Lower leg skin (tissue), 4 donors: ENCODE results near the gene KIRREL3. TPM values are rescaled to one million over a fixed set of nuclear protein-coding genes. Genes with fewer than 3 reads are reported as not detected.

Experiments
- DNase-seq, 2 donors: peaks; one replicate each; pipeline ENCODE4 v3.0.0-alpha.2; 2019; ENCODE audit warnings: low spot score in 2 of 2
- H3K4me3 ChIP-seq: fragments of 200-600 bp; sonication (generic); 2 replicates; pipeline ENCODE4 v1.5.1; 2017; ENCODE audit warnings: mild to moderate bottlenecking, low read depth; ENCODE audit not compliant: poor library complexity, severe bottlenecking
- POLR2A ChIP-seq, 2 donors: fragments of 450-650 bp; IDR thresholded peaks; one replicate each; pipeline ENCODE4 v1.6.1; 2016 to 2017; ENCODE audit warnings: antibody characterized with exemption in 2 of 2, mild to moderate bottlenecking in 1 of 2, moderate library complexity in 1 of 2
- WGBS, 2 donors: methylation state at CpG; one replicate each; pipeline ENCODE4 v1.1.5; 2018; 5-methylcytosine and 5-hydroxymethylcytosine counted together
- intact Hi-C: fragments of 100-400 bp; cut with DNase I; formaldehyde crosslinking; loops from one replicate; pipeline ENCODE4 v1.15.0; 2023; ENCODE audit warnings: low total_unique reads
- total RNA-seq, 4 donors: library from RNA; depleted of rRNA; stranded (reverse); fragments of >200 nt; gene quantifications; one replicate each; pipeline ENCODE4 v1.1.0, GENCODE V29; 2016
- TF ChIP-seq, protein P1 (sequence below), 3 donors: fragments of 450-650 bp; IDR thresholded peaks; one replicate each; pipeline ENCODE4 v1.5.1; 2016; ENCODE audit warnings: antibody characterized with exemption in 3 of 3, mild to moderate bottlenecking in 3 of 3, moderate library complexity in 2 of 3

Gene KIRREL3
- total RNA-seq, 4 donors from 2014 or later, result 0.13 TPM; not detected in 3

DNA sequence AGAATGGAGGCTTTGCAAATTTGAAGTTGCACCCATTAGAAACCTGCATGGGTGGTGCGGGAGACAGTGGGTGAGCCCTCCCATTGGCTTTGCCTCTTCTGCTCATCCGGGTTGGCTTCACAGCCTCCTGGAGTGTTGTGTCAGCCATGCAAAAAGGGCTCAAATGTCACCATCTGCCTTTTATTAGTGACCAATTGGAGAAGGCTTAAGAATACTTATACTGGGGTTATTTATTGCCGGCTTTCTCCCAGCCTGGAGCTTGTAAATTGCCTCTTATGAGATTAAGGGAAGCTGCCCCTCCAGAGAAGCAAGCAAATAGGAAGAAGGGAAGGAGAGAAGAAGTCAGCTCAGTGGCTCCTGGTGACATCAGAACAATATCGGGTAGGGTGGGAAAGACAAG lies 462.5 kb downstream of the KIRREL3 start:
- intact Hi-C loops, result no loop called here
- H3K4me3 ChIP-seq, result no peak overlapping the region
- DNase-seq, result no peak
- WGBS, 2 donors, result 40 to 52% methylated on average over 4 of the region's 4 CpGs
- TF ChIP-seq, protein P1, sequence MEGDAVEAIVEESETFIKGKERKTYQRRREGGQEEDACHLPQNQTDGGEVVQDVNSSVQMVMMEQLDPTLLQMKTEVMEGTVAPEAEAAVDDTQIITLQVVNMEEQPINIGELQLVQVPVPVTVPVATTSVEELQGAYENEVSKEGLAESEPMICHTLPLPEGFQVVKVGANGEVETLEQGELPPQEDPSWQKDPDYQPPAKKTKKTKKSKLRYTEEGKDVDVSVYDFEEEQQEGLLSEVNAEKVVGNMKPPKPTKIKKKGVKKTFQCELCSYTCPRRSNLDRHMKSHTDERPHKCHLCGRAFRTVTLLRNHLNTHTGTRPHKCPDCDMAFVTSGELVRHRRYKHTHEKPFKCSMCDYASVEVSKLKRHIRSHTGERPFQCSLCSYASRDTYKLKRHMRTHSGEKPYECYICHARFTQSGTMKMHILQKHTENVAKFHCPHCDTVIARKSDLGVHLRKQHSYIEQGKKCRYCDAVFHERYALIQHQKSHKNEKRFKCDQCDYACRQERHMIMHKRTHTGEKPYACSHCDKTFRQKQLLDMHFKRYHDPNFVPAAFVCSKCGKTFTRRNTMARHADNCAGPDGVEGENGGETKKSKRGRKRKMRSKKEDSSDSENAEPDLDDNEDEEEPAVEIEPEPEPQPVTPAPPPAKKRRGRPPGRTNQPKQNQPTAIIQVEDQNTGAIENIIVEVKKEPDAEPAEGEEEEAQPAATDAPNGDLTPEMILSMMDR (IDR thresholded peaks at IDR 0.05), result no peak
- no peak for TF ChIP-seq POLR2A (IDR thresholded peaks at IDR 0.05)

DNA sequence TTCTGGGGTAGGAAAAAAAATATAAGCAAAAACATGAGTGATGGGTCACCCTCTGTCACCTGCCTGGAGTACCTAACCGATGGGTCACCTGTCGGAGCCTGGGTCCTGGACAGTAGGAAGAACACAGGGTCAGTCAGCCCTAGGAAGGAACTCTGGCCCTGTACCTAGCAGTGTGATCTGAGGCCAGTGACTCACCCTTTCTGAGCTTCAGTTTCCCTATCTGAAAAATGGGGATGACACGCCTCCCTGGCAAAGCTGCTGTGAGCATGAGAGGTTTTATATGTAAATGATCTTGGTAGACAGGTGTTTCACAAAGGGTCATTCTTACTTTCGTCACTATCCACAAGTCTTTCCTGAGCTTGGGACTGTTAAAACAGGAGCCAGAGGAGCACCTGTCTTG lies 463.1 kb downstream of the KIRREL3 start:
- intact Hi-C loops, result no loop called here
- DNase-seq, result no peak
- WGBS, 2 donors, result 88% methylated on average over 4 of the region's 4 CpGs
- no peak for TF ChIP-seq POLR2A (IDR thresholded peaks at IDR 0.05)
- TF ChIP-seq, protein P1 (IDR thresholded peaks at IDR 0.05), result no peak
- H3K4me3 ChIP-seq, result no peak overlapping the region

- TF ChIP-seq POLR2A (IDR thresholded peaks at IDR 0.05), result no peak
- TF ChIP-seq, protein P1 (IDR thresholded peaks at IDR 0.05), result no peak
- 73 to 74% methylated on average over 16 of the region's 17 CpGs for WGBS, 2 donors
- H3K4me3 ChIP-seq, result no peak overlapping the region
- intact Hi-C loops, result loop anchor here (5.0 kb wide), 1 partner anchor 1592 kb away; no protein-coding TSS in a partner anchor
- no peak for DNase-seq
These were observed 466.3 kb downstream of the KIRREL3 start for GRCh38 chr11:126534141-126534805.

DNA sequence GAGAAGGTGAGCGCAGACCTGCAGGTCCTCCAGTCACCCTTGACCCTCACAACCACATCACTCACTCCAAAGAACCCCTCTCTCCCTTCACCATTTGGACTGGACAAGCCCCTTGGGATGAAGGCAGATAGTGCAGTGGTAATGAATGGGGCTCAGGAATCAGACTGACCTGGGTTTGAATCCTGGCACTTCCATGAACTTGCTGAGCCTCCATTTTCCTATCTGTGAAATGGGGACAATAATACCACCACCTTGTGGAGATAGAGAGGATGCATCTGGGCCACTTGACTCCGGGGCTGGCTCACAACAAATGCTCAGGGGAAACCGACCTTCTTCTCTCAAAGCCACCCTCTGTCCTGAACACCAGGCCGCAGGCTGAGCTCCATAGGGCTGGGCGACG lies 467.0 kb downstream of the KIRREL3 start:
- H3K4me3 ChIP-seq, result no peak overlapping the region
- intact Hi-C loops, result loop anchor here (5.0 kb wide), 1 partner anchor 1591 kb away; no protein-coding TSS in a partner anchor
- no peak for DNase-seq
- WGBS, 2 donors, result 73 to 96% methylated on average over 6 of the region's 6 CpGs
- TF ChIP-seq POLR2A (IDR thresholded peaks at IDR 0.05), result no peak
- TF ChIP-seq, protein P1 (IDR thresholded peaks at IDR 0.05), result no peak

DNA sequence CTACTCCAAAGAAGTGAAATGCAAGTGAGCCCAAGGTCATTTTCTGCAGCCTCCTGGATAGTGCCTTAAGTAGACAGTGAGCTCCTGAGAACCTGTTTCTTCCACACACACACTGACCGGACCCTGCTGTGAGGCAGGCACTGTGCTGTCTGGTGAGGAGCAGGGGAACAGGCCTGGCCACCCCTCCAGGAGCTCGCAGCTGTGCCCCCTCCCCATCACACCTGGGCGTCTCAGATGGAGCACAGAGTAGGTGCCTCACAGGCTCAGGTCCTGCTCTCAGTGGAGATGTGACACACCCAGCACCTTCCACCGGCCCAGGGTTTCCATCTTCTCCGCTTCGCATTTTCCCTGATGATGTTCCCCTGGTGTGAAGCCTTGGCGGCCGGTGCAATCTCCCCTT lies 470.2 kb downstream of the KIRREL3 start:
- intact Hi-C loops, result loop anchor here (5.0 kb wide), 1 partner anchor 1588 kb away; no protein-coding TSS in a partner anchor
- no peak overlapping the region for H3K4me3 ChIP-seq
- no peak for DNase-seq
- WGBS, 2 donors, result 90 to 91% methylated on average over 8 of the region's 8 CpGs
- TF ChIP-seq, protein P1 (IDR thresholded peaks at IDR 0.05), result no peak
- TF ChIP-seq POLR2A (IDR thresholded peaks at IDR 0.05), result no peak

GRCh38 chr11:126529037-126529436 lies 471.5 kb downstream of the KIRREL3 start:
- TF ChIP-seq, protein P1 (IDR thresholded peaks at IDR 0.05), result no peak
- no peak for TF ChIP-seq POLR2A (IDR thresholded peaks at IDR 0.05)
- WGBS, 2 donors, result 71% methylated on average over 10 of the region's 10 CpGs

More at GRCh38 chr11:126529037-126529436, 471.5 kb downstream of the KIRREL3 start:
- intact Hi-C loops, result no loop called here
- no peak for DNase-seq
- no peak overlapping the region for H3K4me3 ChIP-seq
